ENCODE data around the gene SPIN4.

- TF ChIP-seq CTCF (conservative IDR thresholded peaks at IDR 0.05) (no peak), ZFX (IDR thresholded peaks at IDR 0.05) (no peak)
Observed at GRCh38 chrX:63363788-63364187, 12.7 kb upstream of the SPIN4 start.

Measured in C4-2B (cell line).